ENCODE results near the gene ARHGAP10.

ARHGAP10 gene

GRCh38 chr4:147863111-147863747 lies 131.3 kb downstream of the ARHGAP10 start:
- DNase-seq (ENCODE audit: low read depth, low spot score): no peak
- WGBS (ENCODE audit: insufficient coverage, insufficient read length): no CpG with 5 or more reads among the region's 3 CpGs
- Histone ChIP-seq H3K27ac (ENCODE audit: low read length) (no peak overlapping the region), H3K36me3 (ENCODE audit: control insufficient read depth, insufficient read depth, low read length) (peaks cover 3% of the 10 kb centered on the region; the same call in 1 of the 2 replicates), H3K27me3 (ENCODE audit: control insufficient read depth, insufficient read depth, low read length) (no peaks in the 10 kb centered on the region), H3K4me3 (ENCODE audit: low read length) (no peak overlapping the region), H3K4me1 (ENCODE audit: control insufficient read depth, insufficient read depth, low read length) (no peaks in the 10 kb centered on the region; the same call in 1 of the 2 replicates), H3K9me3 (ENCODE audit: control insufficient read depth, insufficient read depth, low read length) (no peaks in the 10 kb centered on the region)

- Histone ChIP-seq H3K36me3 (ENCODE audit: control insufficient read depth, insufficient read depth, low read length) (peaks cover 3% of the 10 kb centered on the region; the same call in 1 of the 2 replicates), H3K4me3 (ENCODE audit: low read length) (no peak overlapping the region), H3K27ac (ENCODE audit: low read length) (no peak overlapping the region), H3K4me1 (ENCODE audit: control insufficient read depth, insufficient read depth, low read length) (no peaks in the 10 kb centered on the region; the same call in 1 of the 2 replicates), H3K27me3 (ENCODE audit: control insufficient read depth, insufficient read depth, low read length) (no peaks in the 10 kb centered on the region), H3K9me3 (ENCODE audit: control insufficient read depth, insufficient read depth, low read length) (no peaks in the 10 kb centered on the region)
- DNase-seq (ENCODE audit: low read depth, low spot score): no peak
- no CpG with 5 or more reads among the region's 10 CpGs for WGBS (ENCODE audit: insufficient coverage, insufficient read length)
These were observed 132.1 kb downstream of the ARHGAP10 start for GRCh38 chr4:147863808-147864472.

- Histone ChIP-seq H3K4me3 (ENCODE audit: low read length) (no peak overlapping the region), H3K27me3 (ENCODE audit: control insufficient read depth, insufficient read depth, low read length) (no peaks in the 10 kb centered on the region), H3K9me3 (ENCODE audit: control insufficient read depth, insufficient read depth, low read length) (no peaks in the 10 kb centered on the region), H3K36me3 (ENCODE audit: control insufficient read depth, insufficient read depth, low read length) (peaks cover 3% of the 10 kb centered on the region; the same call in 1 of the 2 replicates), H3K4me1 (ENCODE audit: control insufficient read depth, insufficient read depth, low read length) (no peaks in the 10 kb centered on the region; the same call in 1 of the 2 replicates), H3K27ac (ENCODE audit: low read length) (no peak overlapping the region)
- WGBS (ENCODE audit: insufficient coverage, insufficient read length): no CpG with 5 or more reads among the region's 5 CpGs
- no peak for DNase-seq (ENCODE audit: low read depth, low spot score)
These were observed 132.7 kb downstream of the ARHGAP10 start for GRCh38 chr4:147864607-147865006.

GRCh38 chr4:147865926-147866325 lies 134.0 kb downstream of the ARHGAP10 start:
- no CpG with 5 or more reads among the region's 3 CpGs for WGBS (ENCODE audit: insufficient coverage, insufficient read length)
- Histone ChIP-seq H3K4me1 (ENCODE audit: control insufficient read depth, insufficient read depth, low read length) (no peaks in the 10 kb centered on the region; the same call in 1 of the 2 replicates), H3K27ac (ENCODE audit: low read length) (no peak overlapping the region), H3K4me3 (ENCODE audit: low read length) (no peak overlapping the region), H3K9me3 (ENCODE audit: control insufficient read depth, insufficient read depth, low read length) (no peaks in the 10 kb centered on the region), H3K27me3 (ENCODE audit: control insufficient read depth, insufficient read depth, low read length) (no peaks in the 10 kb centered on the region), H3K36me3 (ENCODE audit: control insufficient read depth, insufficient read depth, low read length) (peaks cover 3% of the 10 kb centered on the region; the same call in 1 of the 2 replicates)
- peak; percentile 22 for DNase-seq (ENCODE audit: low read depth, low spot score)

- WGBS (ENCODE audit: insufficient coverage, insufficient read length): no CpG with 5 or more reads among the region's 2 CpGs
- H3K4me1 ChIP-seq (ENCODE audit: control insufficient read depth, insufficient read depth, low read length): no peaks in the 10 kb centered on the region; the same call in 1 of the 2 replicates
- H3K27me3 ChIP-seq (ENCODE audit: control insufficient read depth, insufficient read depth, low read length): no peaks in the 10 kb centered on the region
- DNase-seq (ENCODE audit: low read depth, low spot score): peak; percentile 95
- no peak overlapping the region for H3K27ac ChIP-seq (ENCODE audit: low read length)
- H3K4me3 ChIP-seq (ENCODE audit: low read length): no peak overlapping the region
- no peaks in the 10 kb centered on the region for H3K9me3 ChIP-seq (ENCODE audit: control insufficient read depth, insufficient read depth, low read length)
- 0 out of 2 replicates have a peak, but pooled peaks cover 3% of the 10 kb centered on the region for H3K36me3 ChIP-seq (ENCODE audit: control insufficient read depth, insufficient read depth, low read length)
These were observed 134.8 kb downstream of the ARHGAP10 start for GRCh38 chr4:147866532-147867271.

GRCh38 chr4:147874109-147874508 lies 142.2 kb downstream of the ARHGAP10 start:
- DNase-seq (ENCODE audit: low read depth, low spot score): no peak
- Histone ChIP-seq H3K9me3 (ENCODE audit: control insufficient read depth, insufficient read depth, low read length) (no peaks in the 10 kb centered on the region), H3K27me3 (ENCODE audit: control insufficient read depth, insufficient read depth, low read length) (no peaks in the 10 kb centered on the region), H3K4me3 (ENCODE audit: low read length) (no peak overlapping the region), H3K4me1 (ENCODE audit: control insufficient read depth, insufficient read depth, low read length) (no peaks in the 10 kb centered on the region), H3K27ac (ENCODE audit: low read length) (no peak overlapping the region), H3K36me3 (ENCODE audit: control insufficient read depth, insufficient read depth, low read length) (no peaks in the 10 kb centered on the region)
- WGBS (ENCODE audit: insufficient coverage, insufficient read length): no CpG with 5 or more reads among the region's 5 CpGs

GRCh38 chr4:147877308-147877771 lies 145.5 kb downstream of the ARHGAP10 start:
- H3K4me3 ChIP-seq (ENCODE audit: low read length): no peak overlapping the region
- H3K27ac ChIP-seq (ENCODE audit: low read length): no peak overlapping the region
- H3K4me1 ChIP-seq (ENCODE audit: control insufficient read depth, insufficient read depth, low read length): no peaks in the 10 kb centered on the region
- H3K27me3 ChIP-seq (ENCODE audit: control insufficient read depth, insufficient read depth, low read length): no peaks in the 10 kb centered on the region
- no peaks in the 10 kb centered on the region for H3K9me3 ChIP-seq (ENCODE audit: control insufficient read depth, insufficient read depth, low read length)
- no peaks in the 10 kb centered on the region for H3K36me3 ChIP-seq (ENCODE audit: control insufficient read depth, insufficient read depth, low read length)
- no peak for DNase-seq (ENCODE audit: low read depth, low spot score)

- Histone ChIP-seq H3K27me3 (ENCODE audit: control insufficient read depth, insufficient read depth, low read length) (no peaks in the 10 kb centered on the region), H3K4me1 (ENCODE audit: control insufficient read depth, insufficient read depth, low read length) (no peaks in the 10 kb centered on the region), H3K9me3 (ENCODE audit: control insufficient read depth, insufficient read depth, low read length) (no peaks in the 10 kb centered on the region), H3K36me3 (ENCODE audit: control insufficient read depth, insufficient read depth, low read length) (no peaks in the 10 kb centered on the region), H3K4me3 (ENCODE audit: low read length) (no peak overlapping the region), H3K27ac (ENCODE audit: low read length) (no peak overlapping the region)
- no peak for DNase-seq (ENCODE audit: low read depth, low spot score)
- no CpG with 5 or more reads among the region's 1 CpG for WGBS (ENCODE audit: insufficient coverage, insufficient read length)
These were observed 147.8 kb downstream of the ARHGAP10 start for GRCh38 chr4:147879676-147880075.

- H3K27ac ChIP-seq (ENCODE audit: low read length): no peak overlapping the region
- DNase-seq (ENCODE audit: low read depth, low spot score): no peak
- H3K27me3 ChIP-seq (ENCODE audit: control insufficient read depth, insufficient read depth, low read length): no peaks in the 10 kb centered on the region
- no peaks in the 10 kb centered on the region for H3K36me3 ChIP-seq (ENCODE audit: control insufficient read depth, insufficient read depth, low read length)
- H3K9me3 ChIP-seq (ENCODE audit: control insufficient read depth, insufficient read depth, low read length): no peaks in the 10 kb centered on the region
- no peaks in the 10 kb centered on the region for H3K4me1 ChIP-seq (ENCODE audit: control insufficient read depth, insufficient read depth, low read length)
- no peak overlapping the region for H3K4me3 ChIP-seq (ENCODE audit: low read length)
- WGBS (ENCODE audit: insufficient coverage, insufficient read length): 100% methylated on average over 1 of the region's 3 CpGs
These were observed 148.6 kb downstream of the ARHGAP10 start for GRCh38 chr4:147880511-147880910.

GRCh38 chr4:147884536-147884935 lies 152.6 kb downstream of the ARHGAP10 start:
- Histone ChIP-seq H3K4me3 (ENCODE audit: low read length) (no peak overlapping the region), H3K4me1 (ENCODE audit: control insufficient read depth, insufficient read depth, low read length) (no peaks in the 10 kb centered on the region), H3K36me3 (ENCODE audit: control insufficient read depth, insufficient read depth, low read length) (no peaks in the 10 kb centered on the region), H3K27me3 (ENCODE audit: control insufficient read depth, insufficient read depth, low read length) (no peaks in the 10 kb centered on the region), H3K9me3 (ENCODE audit: control insufficient read depth, insufficient read depth, low read length) (no peaks in the 10 kb centered on the region), H3K27ac (ENCODE audit: low read length) (no peak overlapping the region)
- no peak for DNase-seq (ENCODE audit: low read depth, low spot score)
- WGBS (ENCODE audit: insufficient coverage, insufficient read length): no CpG with 5 or more reads among the region's 2 CpGs
